Stimulated activated CD4-positive, alpha-beta T cell treated with anti-CD3 and anti-CD28 coated beads, TNF-alpha, amount 100 ng/mL, for 4 hours (primary cell): ENCODE measurements around the gene UVRAG.

ENCODE experiments used
- DNase-seq, 3 experiments: peaks; one replicate each; pipeline ENCODE4 v3.0.0-alpha.2; 2020; ENCODE audit warnings: low read depth in 3 of 3

Gene UVRAG

GRCh38 chr11:76115555-76115954, 300.5 kb downstream of the UVRAG start:
- DNase-seq = no peak

- no peak for DNase-seq
Measured at GRCh38 chr11:76119032-76119431, 304.0 kb downstream of the UVRAG start.

GRCh38 chr11:76119779-76120178, 304.8 kb downstream of the UVRAG start:
- DNase-seq = no peak

GRCh38 chr11:76120513-76121101, 305.6 kb downstream of the UVRAG start:
- DNase-seq = no peak

GRCh38 chr11:76123248-76123647, 308.2 kb downstream of the UVRAG start:
- DNase-seq = no peak

GRCh38 chr11:76124905-76125770, 310.1 kb downstream of the UVRAG start:
- DNase-seq = no peak

GRCh38 chr11:76129729-76130128, 314.7 kb downstream of the UVRAG start:
- DNase-seq = no peak

GRCh38 chr11:76131142-76131541, 316.1 kb downstream of the UVRAG start:
- DNase-seq = no peak

GRCh38 chr11:76131671-76132631, 316.9 kb downstream of the UVRAG start:
- no peak for DNase-seq

GRCh38 chr11:76134239-76134638, 319.2 kb downstream of the UVRAG start:
- no peak for DNase-seq

GRCh38 chr11:76135491-76135890, 320.5 kb downstream of the UVRAG start:
- no peak for DNase-seq

- no peak for DNase-seq
Measured at GRCh38 chr11:76139314-76139713, 324.3 kb downstream of the UVRAG start.

- no peak for DNase-seq
Measured at GRCh38 chr11:76140912-76141574, 326.0 kb downstream of the UVRAG start.

- DNase-seq = no peak
Measured at GRCh38 chr11:76141901-76142588, 327.0 kb downstream of the UVRAG start.

GRCh38 chr11:76143274-76143673, 328.3 kb downstream of the UVRAG start:
- DNase-seq = no peak

GRCh38 chr11:76147106-76147740, 332.2 kb downstream of the UVRAG start:
- no peak for DNase-seq

- DNase-seq = no peak
Measured at GRCh38 chr11:76148231-76148630, 333.2 kb downstream of the UVRAG start.

GRCh38 chr11:76148941-76149613, 334.1 kb downstream of the UVRAG start:
- DNase-seq = no peak

- DNase-seq = no peak
Measured at GRCh38 chr11:76149713-76150112, 334.7 kb downstream of the UVRAG start.

- no peak for DNase-seq
Measured at GRCh38 chr11:76150141-76150540, 335.1 kb downstream of the UVRAG start.
